ENCODE data around the gene CACNA1G.

The CACNA1G gene

GRCh38 chr17:50663812-50664374 is 103.4 kb downstream of the CACNA1G start:
- H3K27me3 ChIP-seq (replicated peaks) = no peaks in the 10 kb centered on the region

DNA sequence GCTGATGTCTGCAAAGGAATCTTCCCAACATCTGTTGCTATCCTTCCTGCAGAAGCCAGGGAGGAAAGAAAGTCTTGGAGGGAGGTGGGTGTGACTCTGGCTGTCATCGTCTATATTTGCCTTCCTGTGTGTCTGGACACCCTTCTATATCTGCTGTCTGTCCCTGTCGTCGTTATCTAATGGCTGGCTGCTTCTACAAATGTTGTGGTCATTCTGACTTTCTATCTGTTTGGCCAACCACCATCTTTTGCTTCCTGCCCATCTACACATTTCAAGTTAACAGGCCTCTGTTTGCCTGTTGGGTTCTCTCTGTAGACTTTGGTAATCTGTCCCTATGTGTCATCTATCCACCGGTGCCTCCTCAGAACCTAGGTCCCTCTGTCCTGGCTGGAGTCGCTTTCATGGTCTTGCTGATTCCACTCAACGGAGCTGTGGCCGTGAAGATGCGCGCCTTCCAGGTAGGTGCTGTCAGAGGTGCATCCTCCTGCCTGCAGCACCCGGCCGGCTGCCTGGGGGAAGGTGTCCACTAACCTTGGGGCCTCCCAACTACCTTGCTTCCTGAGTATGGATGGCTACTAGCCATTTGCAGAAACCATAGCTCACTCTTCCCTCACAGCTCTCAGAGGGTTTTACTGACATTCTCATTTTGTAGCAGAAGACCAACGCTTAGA is 104.4 kb downstream of the CACNA1G start:
- Histone ChIP-seq H3K36me3 (replicated peaks) (no peaks in the 10 kb centered on the region), H3K27me3 (replicated peaks) (no peaks in the 10 kb centered on the region), H3K4me3 (ENCODE audit: low read depth, low read length) (no peak overlapping the region), H3K27ac (no peak overlapping the region)
- no peak for DNase-seq
- TF ChIP-seq, protein P1, sequence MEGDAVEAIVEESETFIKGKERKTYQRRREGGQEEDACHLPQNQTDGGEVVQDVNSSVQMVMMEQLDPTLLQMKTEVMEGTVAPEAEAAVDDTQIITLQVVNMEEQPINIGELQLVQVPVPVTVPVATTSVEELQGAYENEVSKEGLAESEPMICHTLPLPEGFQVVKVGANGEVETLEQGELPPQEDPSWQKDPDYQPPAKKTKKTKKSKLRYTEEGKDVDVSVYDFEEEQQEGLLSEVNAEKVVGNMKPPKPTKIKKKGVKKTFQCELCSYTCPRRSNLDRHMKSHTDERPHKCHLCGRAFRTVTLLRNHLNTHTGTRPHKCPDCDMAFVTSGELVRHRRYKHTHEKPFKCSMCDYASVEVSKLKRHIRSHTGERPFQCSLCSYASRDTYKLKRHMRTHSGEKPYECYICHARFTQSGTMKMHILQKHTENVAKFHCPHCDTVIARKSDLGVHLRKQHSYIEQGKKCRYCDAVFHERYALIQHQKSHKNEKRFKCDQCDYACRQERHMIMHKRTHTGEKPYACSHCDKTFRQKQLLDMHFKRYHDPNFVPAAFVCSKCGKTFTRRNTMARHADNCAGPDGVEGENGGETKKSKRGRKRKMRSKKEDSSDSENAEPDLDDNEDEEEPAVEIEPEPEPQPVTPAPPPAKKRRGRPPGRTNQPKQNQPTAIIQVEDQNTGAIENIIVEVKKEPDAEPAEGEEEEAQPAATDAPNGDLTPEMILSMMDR (IDR thresholded peaks at IDR 0.05; ENCODE audit: low read depth, low read length, missing control alignments) = no peak
- in situ Hi-C loops (cut with HindIII; ENCODE audit: low pct_ligation_motif_present, low sequenced_read_pairs) = no loop called here

More at GRCh38 chr17:50663812-50664374, 103.4 kb downstream of the CACNA1G start:
- DNase-seq = no peak
- TF ChIP-seq, protein P1 (IDR thresholded peaks at IDR 0.05; ENCODE audit: low read depth, low read length, missing control alignments) = no peak
- Histone ChIP-seq H3K36me3 (replicated peaks) (no peaks in the 10 kb centered on the region), H3K4me3 (ENCODE audit: low read depth, low read length) (no peak overlapping the region), H3K27ac (no peak overlapping the region)
- in situ Hi-C loops (cut with HindIII; ENCODE audit: low pct_ligation_motif_present, low sequenced_read_pairs) = no loop called here

DNA sequence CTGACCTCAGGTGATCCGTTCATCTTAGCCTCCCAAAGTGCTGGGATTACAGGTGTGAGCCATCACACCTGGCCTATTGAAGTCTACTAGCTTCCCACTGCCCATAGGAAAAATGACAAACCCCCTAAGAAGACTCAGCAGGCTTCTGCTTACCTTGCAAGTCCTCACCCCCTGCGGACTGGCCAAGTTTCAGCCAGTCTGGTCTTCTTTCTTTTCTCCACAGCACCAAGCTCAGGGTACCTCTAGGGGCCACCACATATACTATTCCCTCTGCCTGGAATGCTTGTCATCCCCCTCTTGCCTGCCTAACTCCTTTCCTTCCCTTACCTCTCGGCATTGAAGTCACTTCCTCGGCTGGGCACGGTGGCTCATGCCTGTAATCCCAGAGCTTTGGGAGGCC is 105.3 kb downstream of the CACNA1G start:
- DNase-seq = no peak
- TF ChIP-seq, protein P1 (IDR thresholded peaks at IDR 0.05; ENCODE audit: low read depth, low read length, missing control alignments) = no peak
- Histone ChIP-seq H3K27me3 (replicated peaks) (no peaks in the 10 kb centered on the region), H3K27ac (no peak overlapping the region), H3K36me3 (replicated peaks) (no peaks in the 10 kb centered on the region), H3K4me3 (ENCODE audit: low read depth, low read length) (no peak overlapping the region)
- in situ Hi-C loops (cut with HindIII; ENCODE audit: low pct_ligation_motif_present, low sequenced_read_pairs) = no loop called here

- Histone ChIP-seq H3K27me3 (replicated peaks) (no peaks in the 10 kb centered on the region), H3K36me3 (replicated peaks) (no peaks in the 10 kb centered on the region), H3K27ac (no peak overlapping the region), H3K4me3 (ENCODE audit: low read depth, low read length) (no peak overlapping the region)
- TF ChIP-seq, protein P1 (IDR thresholded peaks at IDR 0.05; ENCODE audit: low read depth, low read length, missing control alignments) = no peak
- in situ Hi-C loops (cut with HindIII; ENCODE audit: low pct_ligation_motif_present, low sequenced_read_pairs) = no loop called here
- no peak for DNase-seq
Measured at GRCh38 chr17:50666316-50666715, 105.8 kb downstream of the CACNA1G start.

- in situ Hi-C loops (cut with HindIII; ENCODE audit: low pct_ligation_motif_present, low sequenced_read_pairs) = no loop called here
- Histone ChIP-seq H3K4me3 (ENCODE audit: low read depth, low read length) (no peak overlapping the region), H3K36me3 (replicated peaks) (no peaks in the 10 kb centered on the region), H3K27me3 (replicated peaks) (no peaks in the 10 kb centered on the region), H3K27ac (no peak overlapping the region)
- TF ChIP-seq, protein P1 (IDR thresholded peaks at IDR 0.05; ENCODE audit: low read depth, low read length, missing control alignments) = no peak
- DNase-seq = no peak
Measured at GRCh38 chr17:50667259-50668024, 106.9 kb downstream of the CACNA1G start.

Measured in brain microvascular endothelial cell (primary cell).